Bronchial epithelial cell (primary cell): Measurements from ENCODE around the gene COQ10B. TPM values are rescaled to one million over a fixed set of nuclear protein-coding genes. Genes with fewer than 3 reads are reported as not detected.
"Not testable (repeated sequence)": the region's sequence is repeated elsewhere in the genome, so short reads cannot be mapped to it uniquely, and the experiment has no call there.

ENCODE experiments used
- DNase-seq: peaks from one replicate; pipeline ENCODE4 v3.0.0-alpha.2; 2010; ENCODE audit warnings: low read depth
- FAIRE-seq: peaks from 2 replicates; lab custom pipeline; 2011; peaks lifted over from hg19 to GRCh38; lab: Jason Lieb, UNC
- H3K27me3 ChIP-seq: 2 replicates; pipeline ENCODE4 v1.5.1; 2011; ENCODE audit warnings: low read length; ENCODE audit not compliant: control insufficient read depth, insufficient read depth
- H3K36me3 ChIP-seq: 2 replicates; pipeline ENCODE4 v1.5.1; 2011; ENCODE audit warnings: low read length; ENCODE audit not compliant: control insufficient read depth, insufficient read depth
- H3K4me3 ChIP-seq: 2 replicates; pipeline ENCODE4 v1.5.1; 2011; ENCODE audit warnings: mild to moderate bottlenecking, low read depth, low read length, control low read depth
- total RNA-seq: library from RNA; depleted of rRNA; stranded (reverse); fragments of >200 nt; gene quantifications from 2 replicates; pipeline ENCODE4 v1.2.1, GENCODE V29; 2014
- TF ChIP-seq, protein P1 (sequence below): IDR thresholded peaks from 2 replicates; pipeline ENCODE4 v1.5.1; 2011; ENCODE audit warnings: mild to moderate bottlenecking, moderate library complexity, low read length, control low read depth, inconsistent platforms; ENCODE audit not compliant: insufficient read depth, severe bottlenecking

Gene COQ10B
- total RNA-seq, 1 donor from 2014 or later: 35.5 TPM

DNA sequence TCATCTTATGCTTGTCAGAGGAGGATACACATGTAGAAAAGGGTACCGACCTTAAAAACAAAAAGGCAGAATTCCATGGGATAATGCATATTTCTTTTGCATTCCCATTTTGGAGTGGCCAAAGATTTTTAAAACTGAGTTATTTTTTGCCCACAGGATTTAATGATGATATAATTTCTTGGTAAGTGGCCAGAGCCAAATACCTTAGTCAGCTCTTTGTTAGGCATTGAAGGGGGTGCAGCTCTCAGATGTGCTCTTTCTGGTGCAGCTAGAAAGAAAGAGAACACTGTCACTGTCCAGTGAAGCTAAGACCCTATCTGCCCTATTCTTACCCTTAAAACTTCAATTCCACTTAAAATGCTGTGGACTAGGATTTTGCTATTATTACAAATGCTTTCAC lies 10.8 kb downstream of the COQ10B start:
- FAIRE-seq: no peak
- H3K36me3 ChIP-seq: peaks cover 4% of the 10 kb centered on the region
- TF ChIP-seq, protein P1, sequence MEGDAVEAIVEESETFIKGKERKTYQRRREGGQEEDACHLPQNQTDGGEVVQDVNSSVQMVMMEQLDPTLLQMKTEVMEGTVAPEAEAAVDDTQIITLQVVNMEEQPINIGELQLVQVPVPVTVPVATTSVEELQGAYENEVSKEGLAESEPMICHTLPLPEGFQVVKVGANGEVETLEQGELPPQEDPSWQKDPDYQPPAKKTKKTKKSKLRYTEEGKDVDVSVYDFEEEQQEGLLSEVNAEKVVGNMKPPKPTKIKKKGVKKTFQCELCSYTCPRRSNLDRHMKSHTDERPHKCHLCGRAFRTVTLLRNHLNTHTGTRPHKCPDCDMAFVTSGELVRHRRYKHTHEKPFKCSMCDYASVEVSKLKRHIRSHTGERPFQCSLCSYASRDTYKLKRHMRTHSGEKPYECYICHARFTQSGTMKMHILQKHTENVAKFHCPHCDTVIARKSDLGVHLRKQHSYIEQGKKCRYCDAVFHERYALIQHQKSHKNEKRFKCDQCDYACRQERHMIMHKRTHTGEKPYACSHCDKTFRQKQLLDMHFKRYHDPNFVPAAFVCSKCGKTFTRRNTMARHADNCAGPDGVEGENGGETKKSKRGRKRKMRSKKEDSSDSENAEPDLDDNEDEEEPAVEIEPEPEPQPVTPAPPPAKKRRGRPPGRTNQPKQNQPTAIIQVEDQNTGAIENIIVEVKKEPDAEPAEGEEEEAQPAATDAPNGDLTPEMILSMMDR: no peak
- no peak for DNase-seq
- H3K27me3 ChIP-seq: no peaks in the 10 kb centered on the region
- no peak overlapping the region for H3K4me3 ChIP-seq

DNA sequence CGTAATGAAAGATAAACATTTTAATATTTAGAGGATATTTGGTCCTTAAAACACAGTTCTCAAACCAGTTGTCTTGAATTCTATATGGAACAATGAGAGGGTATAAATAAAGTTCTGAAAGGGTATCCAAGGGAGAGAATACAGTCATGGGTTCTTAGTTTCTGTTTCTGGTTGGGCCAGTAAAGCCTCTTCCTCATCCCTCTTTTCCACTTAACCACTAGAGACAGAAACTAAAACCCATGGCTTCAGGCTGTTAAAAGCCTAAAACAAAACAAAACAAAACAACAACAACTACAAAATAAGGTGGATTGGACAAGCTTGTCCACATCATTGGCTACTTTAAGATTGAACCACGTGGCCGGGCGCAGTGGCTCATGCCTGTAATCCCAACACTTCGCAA lies 18.8 kb downstream of the COQ10B start:
- TF ChIP-seq, protein P1: no peak
- no peak for DNase-seq
- H3K36me3 ChIP-seq: peaks cover 7% of the 10 kb centered on the region
- no peak overlapping the region for H3K4me3 ChIP-seq
- H3K27me3 ChIP-seq: no peaks in the 10 kb centered on the region
- FAIRE-seq: no peak

GRCh38 chr2:197477797-197478196 lies 24.4 kb downstream of the COQ10B start:
- TF ChIP-seq, protein P1: no peak
- Histone ChIP-seq H3K27me3 (no peaks in the 10 kb centered on the region), H3K36me3 (peaks cover 7% of the 10 kb centered on the region), H3K4me3 (no peak overlapping the region)
- FAIRE-seq (no peak), DNase-seq (no peak)

DNA sequence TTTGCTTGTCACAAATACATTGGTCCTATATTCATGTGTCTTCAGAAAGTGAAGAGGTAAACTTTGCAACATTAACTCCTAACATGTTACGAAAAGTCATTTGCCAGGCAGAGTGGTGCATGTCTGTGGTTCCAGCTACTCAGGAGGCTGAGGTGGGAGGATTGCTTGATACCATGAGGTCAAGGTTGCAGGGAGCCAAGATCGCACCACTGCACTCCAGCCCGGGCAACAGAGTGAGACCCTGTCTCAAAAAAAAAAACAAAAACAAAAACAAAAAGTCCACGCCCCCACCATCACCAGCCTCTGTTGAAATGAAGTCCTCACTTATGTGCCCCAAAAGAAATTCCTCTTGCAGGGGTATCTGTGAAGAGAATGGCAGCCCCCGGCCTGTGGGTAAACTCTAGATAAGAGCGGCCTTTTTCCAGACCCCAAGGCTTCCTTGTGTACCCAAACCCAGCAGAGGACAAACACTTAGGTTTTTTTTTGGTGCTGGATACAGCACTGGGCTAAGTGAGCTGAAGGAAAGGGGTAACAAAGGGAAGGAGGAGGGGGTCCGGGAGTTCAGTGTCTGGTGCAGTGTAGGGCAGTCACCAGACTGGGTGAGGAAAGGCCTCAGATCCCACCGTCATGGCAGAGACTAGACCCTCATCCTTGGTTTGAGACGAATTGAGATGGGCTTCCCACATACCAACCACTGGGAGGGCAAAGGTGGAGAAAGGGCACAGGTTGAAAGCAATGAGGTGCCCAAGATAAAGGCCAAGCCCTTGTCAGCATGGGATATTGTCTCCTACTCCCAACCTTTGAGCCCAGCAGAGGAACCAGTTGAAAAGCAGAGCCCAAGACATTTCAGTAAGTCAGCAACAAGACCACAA lies 27.0 kb downstream of the COQ10B start:
- FAIRE-seq (no peak), DNase-seq (no peak)
- Histone ChIP-seq H3K27me3 (no peaks in the 10 kb centered on the region), H3K36me3 (peaks cover 2% of the 10 kb centered on the region), H3K4me3 (no peak overlapping the region)
- TF ChIP-seq, protein P1: no peak

- not testable (repeated sequence) for FAIRE-seq, H3K36me3 ChIP-seq, H3K4me3 ChIP-seq, DNase-seq, H3K27me3 ChIP-seq
These were observed 30.9 kb downstream of the COQ10B start for GRCh38 chr2:197484248-197484647.

- H3K4me3 ChIP-seq: no peak overlapping the region
- TF ChIP-seq, protein P1: no peak
- peaks cover 13% of the 10 kb centered on the region for H3K36me3 ChIP-seq
- H3K27me3 ChIP-seq: no peaks in the 10 kb centered on the region
- no peak for FAIRE-seq
- no peak for DNase-seq
These were observed 32.8 kb downstream of the COQ10B start for GRCh38 chr2:197486175-197486574.
